IPS-15b (cell line): Measurements from ENCODE around the gene SLC9A9.

Experiments
- H3K27me3 ChIP-seq: one replicate; pipeline ENCODE4 v1.6.1; 2013; ENCODE audit warnings: low read length; ENCODE audit not compliant: control insufficient read depth, insufficient read depth
- H3K36me3 ChIP-seq: one replicate; pipeline ENCODE4 v1.6.1; 2013; ENCODE audit warnings: low read length; ENCODE audit not compliant: control insufficient read depth, insufficient read depth
- H3K4me1 ChIP-seq: one replicate; pipeline ENCODE4 v1.6.1; 2013; ENCODE audit warnings: mild to moderate bottlenecking, low read length; ENCODE audit not compliant: control insufficient read depth, insufficient read depth
- H3K4me3 ChIP-seq: one replicate; pipeline ENCODE4 v1.5.1; 2013; ENCODE audit warnings: low read depth, low read length
- H3K9ac ChIP-seq: one replicate; pipeline ENCODE4 v1.6.1; 2013; ENCODE audit warnings: low read depth, mild to moderate bottlenecking, low read length
- H3K9me3 ChIP-seq: one replicate; pipeline ENCODE4 v1.6.1; 2013; ENCODE audit warnings: mild to moderate bottlenecking, low read length; ENCODE audit not compliant: control insufficient read depth, insufficient read depth

Gene SLC9A9

GRCh38 chr3:143222981-143223380 is 625.3 kb downstream of the SLC9A9 start:
- H3K4me3 ChIP-seq = no peak overlapping the region
- H3K9ac ChIP-seq = no peak overlapping the region
- H3K4me1 ChIP-seq = no peaks in the 10 kb centered on the region
- H3K36me3 ChIP-seq = no peaks in the 10 kb centered on the region
- no peaks in the 10 kb centered on the region for H3K27me3 ChIP-seq
- no peaks in the 10 kb centered on the region for H3K9me3 ChIP-seq

GRCh38 chr3:143222505-143222904 is 625.8 kb downstream of the SLC9A9 start:
- H3K9me3 ChIP-seq = no peaks in the 10 kb centered on the region
- H3K27me3 ChIP-seq = no peaks in the 10 kb centered on the region
- H3K4me1 ChIP-seq = no peaks in the 10 kb centered on the region
- H3K9ac ChIP-seq = no peak overlapping the region
- H3K4me3 ChIP-seq = no peak overlapping the region
- no peaks in the 10 kb centered on the region for H3K36me3 ChIP-seq

GRCh38 chr3:143221446-143221845 is 626.8 kb downstream of the SLC9A9 start:
- Histone ChIP-seq H3K27me3 (no peaks in the 10 kb centered on the region), H3K4me1 (no peaks in the 10 kb centered on the region), H3K4me3 (no peak overlapping the region)

GRCh38 chr3:143220741-143221140 is 627.5 kb downstream of the SLC9A9 start:
- Histone ChIP-seq H3K36me3 (no peaks in the 10 kb centered on the region), H3K4me1 (no peaks in the 10 kb centered on the region), H3K27me3 (no peaks in the 10 kb centered on the region), H3K4me3 (no peak overlapping the region), H3K9me3 (no peaks in the 10 kb centered on the region), H3K9ac (no peak overlapping the region)

More at GRCh38 chr3:143221446-143221845, 626.8 kb downstream of the SLC9A9 start:
- H3K9me3 ChIP-seq = no peaks in the 10 kb centered on the region
- H3K9ac ChIP-seq = no peak overlapping the region
- no peaks in the 10 kb centered on the region for H3K36me3 ChIP-seq

DNA sequence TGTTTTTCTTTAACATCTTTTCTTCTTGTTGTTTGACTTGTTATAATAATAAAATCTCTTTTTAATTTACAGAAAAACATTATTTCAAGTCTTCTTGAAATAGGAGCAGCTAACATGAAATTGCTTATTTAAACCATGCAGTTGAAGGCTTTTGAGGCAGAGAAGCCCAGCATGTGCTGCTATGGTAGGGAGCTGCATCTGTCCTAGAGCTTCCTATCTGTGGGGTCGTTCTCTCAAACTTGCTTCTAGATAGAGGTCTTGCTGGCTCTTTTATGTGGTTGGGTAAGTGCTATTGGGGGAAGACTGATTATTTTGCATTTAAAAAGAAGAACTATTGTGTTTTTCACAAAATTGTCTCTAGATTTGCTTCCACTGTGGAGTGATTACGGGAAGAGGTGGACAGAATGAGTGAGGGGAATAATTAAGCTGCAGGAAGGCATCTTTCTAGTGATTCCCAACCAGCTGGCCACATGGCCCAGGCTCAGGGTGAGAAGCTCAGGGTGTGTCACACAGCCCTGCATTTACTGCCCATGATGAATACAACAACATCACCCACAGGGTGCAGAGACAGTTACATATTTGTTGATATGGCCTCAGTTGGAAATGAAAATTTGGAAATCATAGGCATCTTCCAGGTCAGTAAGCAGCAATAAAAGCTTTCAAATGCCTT is 630.0 kb downstream of the SLC9A9 start:
- Histone ChIP-seq H3K4me3 (no peak overlapping the region), H3K9me3 (no peaks in the 10 kb centered on the region), H3K36me3 (no peaks in the 10 kb centered on the region), H3K9ac (no peak overlapping the region), H3K27me3 (no peaks in the 10 kb centered on the region), H3K4me1 (no peaks in the 10 kb centered on the region)

DNA sequence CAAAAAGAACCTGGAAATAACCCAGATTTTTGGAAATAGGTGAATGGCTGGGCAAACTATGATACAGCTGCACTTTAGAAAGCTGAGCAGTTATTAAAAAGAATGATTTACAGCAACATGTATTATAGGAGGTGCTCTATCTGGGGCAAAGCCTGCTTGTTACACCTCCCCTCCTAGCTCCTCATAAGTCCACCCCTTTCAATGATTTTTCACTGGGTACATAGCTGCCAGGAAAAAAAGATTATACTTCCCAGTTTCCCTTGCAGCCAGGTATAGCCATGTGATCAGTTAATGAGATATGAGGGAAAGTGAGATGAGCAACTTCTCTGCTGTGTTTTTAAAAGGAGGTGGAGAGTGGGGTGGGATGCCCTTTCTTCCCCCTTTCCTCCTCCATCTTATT is 631.0 kb downstream of the SLC9A9 start:
- no peak overlapping the region for H3K4me3 ChIP-seq

GRCh38 chr3:143216709-143217182 is 631.5 kb downstream of the SLC9A9 start:
- H3K36me3 ChIP-seq = no peaks in the 10 kb centered on the region
- no peak overlapping the region for H3K9ac ChIP-seq
- no peak overlapping the region for H3K4me3 ChIP-seq
- no peaks in the 10 kb centered on the region for H3K27me3 ChIP-seq
- no peaks in the 10 kb centered on the region for H3K4me1 ChIP-seq
- no peaks in the 10 kb centered on the region for H3K9me3 ChIP-seq

More for the DNA sequence above, 631.0 kb downstream of the SLC9A9 start:
- no peaks in the 10 kb centered on the region for H3K36me3 ChIP-seq
- no peaks in the 10 kb centered on the region for H3K9me3 ChIP-seq
- no peaks in the 10 kb centered on the region for H3K4me1 ChIP-seq
- H3K9ac ChIP-seq = no peak overlapping the region
- H3K27me3 ChIP-seq = no peaks in the 10 kb centered on the region
